K562 (cell line): ENCODE measurements around the gene HOXD9. TPM values are rescaled to one million over a fixed set of nuclear protein-coding genes. Genes with fewer than 3 reads are reported as not detected.

Experiments used
- CEBPG ChIP-seq, 3 experiments: fragments of 200-800 bp in 1 of 3; sonication (Bioruptor generic) in 1 of 3; sonication (generic) in 1 of 3; formaldehyde crosslinking in 1 of 3; IDR thresholded peaks in 2 of 3; conservative IDR thresholded peaks in 1 of 3; 2 replicates each; pipeline versions ENCODE4 v1.6.1 to v1.8.0; 2016 to 2022; ENCODE audit warnings: missing compliant biosample characterization in 2 of 3, missing genetic modification characterization in 2 of 3, mild to moderate bottlenecking in 1 of 3, missing genetic modification reagents in 1 of 3
- FOSL1 ChIP-seq: fragments of 200-800 bp; sonication (Bioruptor generic); conservative IDR thresholded peaks from 2 replicates; pipeline ENCODE4 v1.6.1; 2016; ENCODE audit warnings: missing genetic modification characterization, missing compliant biosample characterization
- HDAC6 ChIP-seq: IDR thresholded peaks from 2 replicates; pipeline ENCODE4 v1.6.1; 2012; ENCODE audit warnings: low read depth, mild to moderate bottlenecking, control low read depth, inconsistent platforms, low read length, moderate library complexity
- HINFP ChIP-seq: fragments of 450-650 bp; conservative IDR thresholded peaks from 2 replicates; pipeline ENCODE4 v1.6.1; 2016; ENCODE audit warnings: missing genetic modification characterization, low read depth, mild to moderate bottlenecking, control low read depth, missing compliant biosample characterization
- HMGN3 ChIP-seq: IDR thresholded peaks from 2 replicates; pipeline ENCODE4 v1.6.1; 2011; ENCODE audit warnings: borderline replicate concordance, low read depth, mild to moderate bottlenecking, mixed read lengths, low read length; ENCODE audit not compliant: insufficient read length; ENCODE audit errors: extremely low read depth
- IRF2 ChIP-seq: sonication (generic); formaldehyde crosslinking; IDR thresholded peaks from 2 replicates; pipeline ENCODE4 v1.8.1; 2022; ENCODE audit warnings: mild to moderate bottlenecking, missing genetic modification reagents
- KAT8 ChIP-seq: fragments of 450-650 bp; IDR thresholded peaks from 2 replicates; pipeline ENCODE4 v1.6.1; 2016; ENCODE audit warnings: low read depth, mild to moderate bottlenecking
- KLF13 ChIP-seq: fragments of 450-650 bp; IDR thresholded peaks from 2 replicates; pipeline ENCODE4 v1.6.1; 2016; ENCODE audit warnings: missing genetic modification characterization, low read depth, mild to moderate bottlenecking, missing compliant biosample characterization, moderate library complexity, borderline replicate concordance
- MYC ChIP-seq, 2 experiments: fragments of 250-450 bp in 1 of 2; sonication (Bioruptor Pico) in 1 of 2; IDR thresholded peaks; 2 replicates each; pipeline versions ENCODE4 v1.5.1 to v1.6.1; 2012 to 2021; ENCODE audit warnings: low read depth in 2 of 2, borderline replicate concordance in 1 of 2, improper control_type of control experiment in 1 of 2, low read length in 1 of 2, mild to moderate bottlenecking in 1 of 2, moderate library complexity in 1 of 2
- NRF1 ChIP-seq, 2 experiments: fragments of 450-650 bp; IDR thresholded peaks in 1 of 2; conservative IDR thresholded peaks in 1 of 2; 2 replicates each; pipeline ENCODE4 v1.6.1; 2014; ENCODE audit warnings: mild to moderate bottlenecking in 2 of 2
- SMC3 ChIP-seq: conservative IDR thresholded peaks from 2 replicates; pipeline ENCODE4 v1.6.1; 2011; ENCODE audit warnings: low read depth, low read length, improper control_type of control experiment; ENCODE audit not compliant: insufficient read depth
- SNAPC5 ChIP-seq: fragments of 250-450 bp; sonication (Bioruptor Pico); IDR thresholded peaks from 2 replicates; pipeline ENCODE4 v1.8.0; 2021; ENCODE audit warnings: moderate library complexity, mild to moderate bottlenecking, inconsistent platforms
- SRSF9 ChIP-seq: fragments of 200-400 bp; formaldehyde crosslinking; IDR thresholded peaks from 2 replicates; pipeline ENCODE4 v1.6.1; 2017; ENCODE audit warnings: low read depth, low read length, borderline replicate concordance
- ZFP36 ChIP-seq: fragments of 150-350 bp; IDR thresholded peaks from 2 replicates; pipeline ENCODE4 v1.6.1; 2018; ENCODE audit warnings: low read length, low read depth; ENCODE audit not compliant: partially characterized antibody
- ZFP91 ChIP-seq: sonication (generic); formaldehyde crosslinking; IDR thresholded peaks from 2 replicates; pipeline ENCODE4 v1.8.0; 2022; ENCODE audit warnings: mild to moderate bottlenecking, missing genetic modification reagents
- ZFX ChIP-seq: sonication (generic); formaldehyde crosslinking; IDR thresholded peaks from 2 replicates; pipeline ENCODE4 v1.8.0; 2022; ENCODE audit warnings: mild to moderate bottlenecking, missing genetic modification reagents, moderate library complexity
- ZNF280A ChIP-seq: fragments of 450-650 bp; IDR thresholded peaks from 2 replicates; pipeline ENCODE4 v1.6.1; 2018; ENCODE audit warnings: mild to moderate bottlenecking, low read depth; ENCODE audit not compliant: partially characterized antibody
- ZNF354B ChIP-seq: fragments of 250-450 bp; sonication (Bioruptor Pico); IDR thresholded peaks from 2 replicates; pipeline ENCODE4 v1.4.0; 2020
- polyA plus RNA-seq, 8 experiments: library from polyadenylated mRNA; depleted of rRNA in 4 of 8; stranded (reverse) in 5 of 8; unstranded in 3 of 8; fragments of >200 nt; fragmentation: Nextera tagmentation in 2 of 8; fragmentation: Illumina TruSeq in 1 of 8; extraction: Ambion mirVana in 2 of 8; extraction: Trizol in 1 of 8; gene quantifications; 2 replicates each; pipeline versions ENCODE4 v1.2.1 to v1.2.3, GENCODE V29; 2011 to 2014; ENCODE audit warnings: inconsistent platforms in 1 of 8, missing spikeins in 1 of 8
- total RNA-seq, 7 experiments: library from RNA; depleted of rRNA in 6 of 7; stranded (reverse); fragments of >200 nt in 6 of 7; fragmentation: Illumina TruSeq in 2 of 7; extraction: Trizol in 2 of 7; gene quantifications; 2 replicates each; pipeline versions ENCODE4 v1.2.1 to v1.2.3, GENCODE V29; 2011 to 2021; ENCODE audit warnings: low replicate concordance in 1 of 7

HOXD9 gene
- total and polyA plus RNA-seq, 9 of the 15 experiments (the other 6 are each of a cell fraction or from before 2014, with no cell fraction given): not detected

GRCh38 chr2:176140513-176141317 is 18.2 kb downstream of the HOXD9 start (continued):
- TF ChIP-seq NRF1 (conservative IDR thresholded peaks at IDR 0.05 in 1 of 2, IDR thresholded peaks at IDR 0.05 in 1 of 2): peak; percentile 24 to 25; a peak in 1 of 4 replicates
- TF ChIP-seq KAT8: no peak
- no peak for TF ChIP-seq HINFP
- no peak for TF ChIP-seq ZNF354B
- no peak for TF ChIP-seq ZNF280A
- TF ChIP-seq ZFP91 (CRISPR knock-in tag): no peak
- TF ChIP-seq FOSL1 (tag): no peak
- TF ChIP-seq SMC3: peak; percentile 95
- 0 out of 2 replicates have a peak, but pooled peaks have one; percentile 30 for TF ChIP-seq MYC (IDR thresholded peaks at IDR 0.05; ENCODE audit: low read depth, low read length)
- TF ChIP-seq MYC (CRISPR knock-in tag; IDR thresholded peaks at IDR 0.05; ENCODE audit: borderline replicate concordance, low read depth): no peak
- TF ChIP-seq SNAPC5 (CRISPR knock-in tag): no peak
- TF ChIP-seq IRF2 (CRISPR knock-in tag): no peak
- peak; percentile 5 for TF ChIP-seq ZFP36
- no peak for TF ChIP-seq HDAC6
- TF ChIP-seq ZFX (CRISPR knock-in tag): 0 out of 2 replicates have a peak, but pooled peaks have one; percentile 21
- 0 out of 2 replicates have a peak, but pooled peaks have one; percentile 34 for TF ChIP-seq CEBPG (CRISPR knock-in tag; IDR thresholded peaks at IDR 0.05)
- TF ChIP-seq CEBPG (tag; conservative IDR thresholded peaks at IDR 0.05 in 1 of 2, IDR thresholded peaks at IDR 0.05 in 1 of 2): no peak
- TF ChIP-seq SRSF9: no peak
- peak; percentile 37 for TF ChIP-seq HMGN3
- TF ChIP-seq KLF13: 0 out of 2 replicates have a peak, but pooled peaks have one; percentile 11
